UCSD-AML1 (cell line): Measurements from ENCODE around the gene NFIX.
"Not testable (repeated sequence)": the region's sequence is repeated elsewhere in the genome, so short reads cannot be mapped to it uniquely, and the experiment has no call there.

Experiments used
- DNase-seq: peaks from one replicate; lab custom pipeline; 2025; ENCODE audit not compliant: unreplicated experiment; lab: John Stamatoyannopoulos, UW

The NFIX gene

DNA sequence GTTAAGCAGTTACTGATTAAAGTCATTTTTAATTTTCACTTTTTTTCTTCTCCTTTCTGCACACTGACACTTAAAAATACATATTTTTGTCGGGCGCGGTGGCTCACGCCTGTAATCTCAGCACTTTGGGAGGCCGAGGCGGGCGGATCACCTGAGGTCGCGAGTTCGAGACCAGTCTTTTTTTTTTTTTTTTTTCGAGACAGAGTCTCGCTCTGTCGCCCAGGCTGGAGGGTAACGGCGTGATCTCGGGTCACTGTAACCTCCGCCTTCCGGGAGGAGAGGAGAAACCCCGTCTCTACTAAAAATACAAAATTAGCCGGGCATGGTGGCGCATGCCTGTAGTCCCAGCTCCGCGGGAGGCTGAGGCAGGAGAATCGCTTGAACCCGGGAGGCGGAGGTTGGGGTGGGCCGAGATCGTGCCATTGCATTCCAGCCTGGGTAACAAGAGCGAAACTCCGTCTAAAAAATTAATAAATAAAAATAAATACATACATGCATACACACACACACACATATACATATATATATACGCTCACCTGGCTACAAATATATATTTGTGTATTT is 37.8 kb upstream of the NFIX start:
- not testable (repeated sequence) for DNase-seq

DNA sequence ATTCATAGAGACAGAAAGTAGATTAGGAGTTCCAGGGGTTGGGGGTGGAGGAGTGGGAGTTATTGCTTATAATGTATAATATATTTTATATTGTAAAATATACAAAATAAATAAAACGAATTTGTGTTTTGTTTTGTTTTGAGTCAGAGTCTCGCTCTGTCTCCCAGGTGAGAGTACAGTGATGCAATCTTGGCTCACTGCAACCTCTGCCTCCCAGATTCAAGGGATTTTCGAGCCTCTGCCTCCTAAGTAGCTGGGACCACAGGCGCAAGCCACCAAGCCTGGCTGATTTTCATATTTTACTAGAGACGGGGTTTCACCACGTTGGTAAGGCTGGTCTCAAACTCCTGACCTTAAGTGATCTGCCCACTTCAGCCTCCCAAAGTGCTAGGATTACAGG is 35.8 kb upstream of the NFIX start:
- no peak for DNase-seq

DNA sequence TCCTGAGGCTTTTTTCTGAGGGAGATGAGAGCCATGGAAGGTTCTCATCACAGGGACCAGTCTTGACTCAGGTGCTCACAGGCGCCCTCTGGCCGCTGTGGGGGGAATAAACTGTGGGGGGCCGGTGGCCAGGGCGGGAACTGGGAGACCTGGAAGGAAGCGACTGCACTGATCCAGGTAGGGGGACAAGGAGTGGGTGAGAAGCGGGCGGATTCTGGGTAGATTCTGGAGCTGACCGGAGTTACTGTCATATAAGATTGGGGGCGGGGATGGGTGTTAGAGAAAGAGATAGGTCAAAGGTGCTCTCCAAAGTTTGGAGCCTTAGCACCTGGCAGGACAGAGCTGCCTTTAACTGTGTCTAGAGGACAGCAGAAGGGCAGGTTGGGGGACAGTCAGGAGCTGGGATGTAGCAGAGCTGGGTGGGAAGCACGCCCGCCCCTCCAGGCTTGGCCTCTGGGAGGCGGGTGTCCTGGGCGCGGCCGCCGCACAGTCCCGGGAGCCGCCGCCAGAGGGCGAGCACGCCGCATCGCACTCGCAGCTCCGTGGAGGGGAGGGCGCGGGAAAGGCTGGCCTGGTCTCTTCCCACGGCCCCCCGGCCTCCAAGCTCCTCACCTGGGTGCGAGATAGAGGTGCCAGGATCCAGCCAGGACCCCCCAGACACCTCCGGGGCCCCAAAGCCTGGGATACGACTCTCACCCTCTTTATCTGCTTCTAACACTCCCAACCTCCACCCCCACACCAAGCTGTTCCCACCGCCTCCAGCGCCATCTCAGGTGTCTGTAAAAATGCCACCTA is 30.1 kb upstream of the NFIX start:
- peak; percentile 80 for DNase-seq

DNA sequence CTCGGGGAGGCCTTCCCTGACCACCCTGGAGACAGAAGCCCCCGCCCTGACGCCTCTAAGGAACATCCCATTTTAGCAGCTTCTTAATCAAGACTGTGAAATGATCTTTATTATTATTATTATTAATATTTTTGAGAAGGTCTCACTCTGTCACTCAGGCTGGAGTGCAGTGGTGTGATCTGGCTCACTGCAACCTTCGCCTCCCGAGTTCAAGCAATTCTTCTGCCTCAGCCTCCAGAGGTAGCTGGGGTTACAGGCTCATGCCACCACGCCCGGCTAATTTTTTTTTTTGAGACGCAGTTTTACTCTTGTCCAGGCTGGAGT is 29.5 kb upstream of the NFIX start:
- no peak for DNase-seq

DNA sequence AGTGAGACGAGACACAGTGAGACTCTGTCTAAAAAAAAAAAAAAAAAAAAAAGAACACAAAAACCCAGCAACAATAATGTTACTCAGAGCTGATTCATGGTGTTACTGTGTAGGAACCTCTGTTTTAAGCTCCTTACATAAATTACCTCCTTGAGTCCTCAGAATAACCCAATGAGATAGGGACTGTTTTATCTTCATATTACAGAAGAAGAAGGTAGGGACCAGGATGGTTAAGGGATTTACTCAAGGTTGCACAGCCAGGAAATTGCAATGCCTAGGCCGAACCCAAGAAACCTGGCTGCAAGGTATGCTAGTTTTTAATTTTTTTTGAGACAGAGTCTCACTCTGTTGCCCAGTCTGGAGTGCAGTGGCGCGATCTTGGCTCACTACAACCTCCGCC is 27.4 kb upstream of the NFIX start:
- no peak for DNase-seq

DNA sequence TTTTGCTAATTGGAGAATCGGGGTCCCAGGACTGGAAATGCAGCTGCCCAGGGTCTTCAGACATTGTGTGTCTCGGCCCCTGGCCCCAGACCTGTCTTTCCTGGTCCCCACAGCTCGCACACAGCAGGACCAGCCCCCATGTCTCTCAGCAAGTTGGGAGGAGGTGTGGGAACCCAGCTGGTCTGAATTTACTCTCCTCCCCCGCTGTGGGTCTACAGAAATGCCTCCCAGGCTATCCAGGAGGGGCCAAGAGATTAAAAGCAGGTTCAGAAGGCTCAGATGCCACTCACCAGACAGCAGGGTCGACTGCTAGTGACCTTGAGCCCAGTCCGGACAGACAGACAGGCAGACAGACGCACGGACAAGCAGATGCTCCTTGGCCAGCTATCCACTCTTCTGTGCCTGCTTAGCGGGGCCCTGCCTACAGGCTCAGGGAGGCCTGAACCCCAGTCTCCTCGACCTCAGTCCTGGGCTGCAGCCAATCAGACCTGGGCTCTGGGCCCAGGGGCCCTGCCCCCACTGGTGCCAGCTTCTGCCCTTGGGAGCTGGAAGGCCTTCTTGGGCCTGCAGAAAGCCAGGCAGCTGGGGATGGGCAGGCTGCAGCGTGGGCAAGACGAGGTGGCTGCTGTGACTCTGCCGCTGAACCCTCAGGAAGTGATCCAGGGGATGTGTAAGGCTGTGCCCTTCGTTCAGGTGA is 25.8 kb upstream of the NFIX start, which contains the start of gene DAND5:
Gene DAND5 (plus strand): TSS at position 285 of the 697 bp plus-strand sequence. CDS start 85 bp downstream, at position 370.
- no peak for DNase-seq

DNA sequence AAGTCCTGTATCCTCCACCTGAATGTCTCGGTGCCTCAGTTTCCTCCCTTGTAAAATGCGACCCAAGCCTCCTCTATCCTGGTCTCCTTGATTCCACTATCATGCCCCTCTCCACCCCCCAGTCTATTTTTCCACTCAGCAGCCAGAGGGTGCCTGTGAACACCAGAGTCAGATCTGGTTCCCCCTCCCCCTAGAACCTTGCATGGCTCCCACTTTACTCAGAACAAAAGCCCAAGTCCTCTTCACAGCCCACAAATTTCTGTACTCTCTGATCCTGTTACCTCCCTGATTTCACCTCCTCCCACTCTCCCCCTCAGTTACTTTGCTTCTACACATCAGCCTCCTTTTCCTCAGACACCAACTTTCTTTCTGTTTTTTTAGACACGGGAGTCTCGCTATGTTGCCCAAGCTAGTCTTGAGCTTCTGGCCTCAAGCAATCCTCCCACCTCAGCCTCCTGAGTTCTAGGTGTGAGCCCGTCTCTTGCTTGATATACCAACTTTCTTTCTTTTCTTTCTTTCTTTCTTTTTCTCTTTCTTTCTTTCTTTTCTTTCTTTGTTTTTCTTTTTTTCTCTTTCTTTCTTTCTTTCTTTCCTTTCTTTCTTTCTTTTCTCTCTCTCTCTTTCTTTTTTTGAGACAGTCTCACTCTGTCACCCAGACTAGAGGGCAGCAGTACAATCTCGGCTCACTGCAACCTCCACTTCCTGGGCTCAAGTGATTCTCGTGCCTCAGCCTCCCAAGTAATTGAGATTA is 25.0 kb upstream of the NFIX start:
- no peak for DNase-seq

DNA sequence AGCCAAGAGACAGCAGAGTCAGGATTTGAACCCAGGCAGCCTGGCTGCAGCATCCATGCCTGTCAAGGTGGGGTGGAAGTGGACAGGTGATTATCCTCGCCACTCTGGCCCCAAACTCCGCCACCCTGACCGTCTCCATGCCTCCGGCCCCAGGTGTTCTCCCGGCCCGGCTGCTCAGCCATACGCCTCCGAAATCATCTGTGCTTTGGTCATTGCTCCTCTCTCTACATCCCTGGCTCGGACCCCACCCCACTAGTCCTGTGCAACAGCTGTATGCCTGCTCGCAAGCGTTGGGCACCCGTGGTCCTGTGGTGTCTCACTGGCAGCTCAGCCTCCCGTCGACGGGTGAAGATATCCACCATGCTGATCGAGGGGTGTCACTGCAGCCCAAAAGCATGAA is 22.0 kb upstream of the NFIX start:
- DNase-seq, result no peak

DNA sequence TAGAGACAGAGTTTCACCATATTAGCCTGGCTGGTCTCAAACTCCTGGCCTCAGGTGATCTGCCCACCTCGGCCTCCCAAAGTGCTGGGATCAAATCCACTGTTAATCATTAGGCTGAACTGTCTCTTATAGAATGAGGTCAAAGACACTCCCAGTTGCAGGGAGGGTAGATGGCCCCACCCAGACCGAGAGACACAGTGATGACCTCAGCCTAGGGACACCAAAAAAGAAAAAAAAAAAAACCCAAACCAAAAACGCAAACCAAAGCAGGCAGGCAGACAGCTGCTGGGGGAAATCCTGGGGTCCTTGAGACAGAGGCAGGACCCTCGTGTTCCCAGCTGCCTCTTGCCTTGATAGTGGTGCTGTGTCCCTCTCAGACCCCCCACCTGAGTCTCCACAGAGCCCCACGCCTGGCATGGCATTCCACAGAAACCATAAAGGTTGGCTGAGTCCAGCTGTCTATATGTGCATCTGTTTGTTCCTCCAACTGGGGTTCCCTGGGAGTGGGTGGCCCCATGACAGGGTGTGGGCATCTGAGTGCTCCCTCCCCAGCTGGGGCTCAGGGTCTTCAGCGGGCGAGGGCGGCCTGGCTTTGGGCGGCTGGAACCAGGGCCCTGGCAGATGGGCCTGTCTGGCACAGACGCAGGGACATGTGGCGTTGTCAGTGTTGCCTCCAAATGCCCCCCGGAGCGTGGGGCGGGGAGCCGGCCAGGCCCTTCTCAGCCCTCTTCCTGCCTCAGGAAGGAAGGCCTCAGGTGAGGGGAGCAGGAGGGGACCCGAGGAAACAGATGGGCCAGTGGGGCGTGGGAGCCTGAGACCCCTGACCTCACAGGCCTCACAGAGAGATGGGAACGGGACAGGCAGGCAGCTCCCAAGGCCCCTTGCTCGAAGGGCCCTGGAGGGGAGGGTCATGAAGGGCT is 20.7 kb upstream of the NFIX start:
- no peak for DNase-seq

DNA sequence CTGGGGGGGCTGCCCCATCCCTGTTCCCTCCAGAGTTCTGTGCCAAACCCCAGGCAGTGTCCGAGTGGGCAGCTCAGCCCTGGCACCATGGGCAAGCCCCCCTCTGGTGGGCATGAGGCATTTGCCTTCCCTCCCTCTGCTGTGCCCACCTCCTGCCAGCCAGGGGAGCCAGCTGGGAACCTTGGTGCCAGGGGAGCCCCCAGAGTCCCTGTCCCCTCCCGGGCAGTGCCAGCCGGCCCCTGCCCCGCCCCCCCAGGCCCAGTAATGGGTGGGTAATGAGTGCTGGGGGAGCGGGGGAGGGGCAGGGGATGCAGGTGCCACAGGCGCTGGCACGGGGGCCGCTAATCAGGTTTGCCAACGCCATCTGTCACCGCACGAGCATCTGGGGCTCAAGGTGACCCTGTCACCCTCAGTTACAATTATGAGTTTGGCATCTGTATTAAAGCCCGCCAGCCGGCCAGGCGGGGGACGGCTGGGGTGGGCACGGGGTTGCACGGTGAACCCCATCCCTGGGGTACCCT is 20.0 kb upstream of the NFIX start:
- no peak for DNase-seq

DNA sequence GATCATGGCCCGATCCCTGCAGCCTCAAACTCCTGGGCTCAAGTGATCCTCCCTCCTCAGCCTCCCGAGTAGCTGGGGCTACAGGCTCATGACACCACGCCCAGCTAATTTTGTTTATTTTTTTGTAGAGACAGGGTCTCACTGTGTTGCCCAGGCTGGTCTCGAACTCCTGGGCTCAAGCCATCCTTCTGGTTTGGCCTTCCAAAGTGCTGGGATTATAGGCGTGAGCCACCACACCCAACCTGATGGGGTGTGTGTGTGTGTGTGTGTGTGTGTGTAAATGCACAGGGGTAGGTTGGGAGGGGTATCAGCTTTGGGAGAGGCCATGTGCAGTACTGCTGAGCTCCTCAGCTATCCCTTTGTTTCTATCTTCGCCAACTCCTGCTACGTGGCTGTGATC is 19.2 kb upstream of the NFIX start:
- not testable (repeated sequence) for DNase-seq

DNA sequence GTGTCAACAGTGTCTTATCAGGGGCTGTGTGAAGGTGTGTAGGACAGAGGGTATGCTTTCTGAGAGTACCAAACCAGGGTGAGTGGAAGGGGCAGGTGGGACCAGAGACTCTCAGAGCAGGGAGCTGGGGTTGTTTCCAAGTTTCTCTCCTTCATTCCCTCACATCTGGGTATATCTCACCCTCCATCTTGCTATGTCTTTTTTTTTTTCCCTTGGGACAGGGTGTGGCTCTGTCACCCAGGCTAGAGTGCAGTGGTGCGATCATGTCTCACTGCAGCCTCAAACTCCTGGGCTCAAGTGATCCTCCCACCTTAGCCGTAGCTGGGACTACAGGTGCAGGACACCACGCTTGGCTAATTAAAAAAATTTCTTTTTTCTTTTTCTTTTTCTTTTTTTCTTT is 15.3 kb upstream of the NFIX start:
- no peak for DNase-seq

DNA sequence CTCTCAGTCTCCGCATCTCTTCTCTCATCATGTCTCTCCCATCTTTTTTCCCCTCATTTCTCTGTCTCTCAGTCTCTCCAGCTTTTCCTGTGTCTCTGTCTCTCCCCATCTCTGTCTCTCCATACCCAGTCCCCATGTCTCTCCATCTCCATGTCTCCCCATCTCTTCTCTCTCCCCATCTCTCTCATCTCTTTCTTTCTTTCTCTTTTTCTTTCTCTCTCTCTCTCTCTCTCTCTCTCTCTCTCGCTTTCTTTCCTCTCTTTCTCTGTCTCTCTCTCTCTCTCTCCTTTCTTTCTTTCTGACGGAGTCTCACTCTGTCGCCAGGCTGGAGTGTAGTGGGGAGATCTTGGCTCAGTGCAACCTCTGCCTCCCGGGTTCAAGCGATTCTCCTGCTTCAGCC is 12.6 kb upstream of the NFIX start:
- DNase-seq, result no peak

DNA sequence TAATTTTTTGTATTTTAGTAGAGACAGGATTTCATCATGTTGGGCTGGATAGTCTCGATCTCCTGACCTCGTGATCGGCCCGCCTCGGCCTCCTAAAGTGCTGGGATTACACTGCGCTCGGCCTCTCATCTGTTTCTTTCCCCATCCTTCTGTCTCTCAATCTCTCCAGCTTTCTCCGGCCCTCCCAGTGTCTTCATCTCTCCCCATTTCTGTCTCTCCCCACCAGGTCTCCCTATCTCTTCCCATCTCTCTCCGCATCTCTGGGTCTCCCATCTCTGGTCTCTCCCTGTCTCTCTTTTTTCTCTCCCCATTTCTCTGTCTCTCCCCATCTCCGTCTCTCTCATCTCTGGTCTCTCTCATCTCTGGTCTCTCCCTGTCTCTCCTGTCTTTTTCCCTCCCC is 12.2 kb upstream of the NFIX start:
- no peak for DNase-seq

DNA sequence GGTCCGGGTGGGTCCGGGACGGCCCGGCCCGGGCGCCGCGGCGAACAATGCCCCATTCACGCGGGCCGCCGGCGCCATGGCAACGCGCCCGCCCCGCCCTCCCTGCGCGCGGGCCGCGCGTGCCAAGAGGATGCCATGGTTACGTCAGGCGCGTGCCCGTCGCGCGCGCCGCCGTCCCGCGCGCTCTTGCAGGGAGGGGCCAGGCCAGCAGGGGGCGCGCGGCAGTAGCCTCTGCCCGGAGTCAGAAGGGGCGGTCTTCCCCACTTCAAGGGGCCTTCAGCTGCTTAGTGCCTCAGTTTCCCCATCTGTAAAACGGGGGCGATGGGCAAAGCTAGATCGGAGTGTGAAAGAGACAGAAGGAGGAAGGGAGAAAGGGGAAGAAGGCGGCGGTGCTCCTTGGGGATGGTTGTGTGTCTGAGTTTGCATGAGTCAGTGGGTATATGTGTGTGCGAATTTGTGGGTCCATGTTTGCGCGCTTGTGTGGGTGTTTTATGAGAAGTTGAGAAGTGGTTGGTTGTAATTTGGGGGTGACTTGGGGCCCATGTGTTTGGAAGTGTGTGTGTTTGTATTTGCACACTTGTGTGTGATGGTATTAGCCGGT is 11.6 kb upstream of the NFIX start:
- peak; percentile 82 for DNase-seq

DNA sequence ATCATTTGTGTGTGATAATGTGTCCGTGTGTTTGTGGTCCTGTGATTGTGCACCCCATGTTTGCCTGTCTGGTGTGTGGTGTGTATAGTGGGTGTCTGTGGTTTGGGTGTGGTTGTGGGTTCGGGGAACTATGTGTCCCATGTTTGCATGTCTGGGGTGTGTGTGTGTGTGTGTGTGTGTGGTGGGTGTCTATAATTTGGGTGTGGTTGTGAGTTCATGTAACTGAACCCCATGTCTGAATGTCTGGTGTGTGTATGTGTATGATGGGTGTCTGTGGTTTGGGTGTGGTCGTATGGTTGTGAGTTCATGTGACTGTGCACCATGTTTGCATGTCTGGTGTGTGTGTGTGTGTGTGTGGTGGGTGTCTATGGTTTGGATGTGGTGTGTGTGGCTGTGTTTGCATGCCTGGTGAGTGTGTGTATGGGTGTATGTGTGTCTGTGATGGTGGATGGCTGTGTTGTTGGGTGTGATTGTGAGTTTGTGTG is 11.1 kb upstream of the NFIX start:
- DNase-seq, result no peak

DNA sequence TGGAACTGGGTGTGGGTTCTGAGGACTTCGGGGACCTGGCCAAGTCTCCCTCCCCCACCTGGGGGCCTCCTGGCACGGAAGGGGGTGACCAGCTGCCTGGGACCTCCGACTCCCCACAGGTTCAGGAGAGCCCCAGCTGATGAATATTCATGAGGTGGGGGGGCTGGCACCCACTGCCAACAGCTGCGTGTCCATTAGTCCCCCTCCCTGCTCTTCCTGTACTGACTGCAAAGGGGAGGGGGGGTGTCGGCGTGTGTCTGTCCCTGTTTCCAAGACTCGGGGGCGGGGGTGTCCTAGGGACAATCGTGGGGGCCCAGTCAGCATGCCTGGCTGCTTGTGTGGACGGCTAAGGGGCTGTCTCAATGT is 10.6 kb upstream of the NFIX start:
- DNase-seq, result no peak

DNA sequence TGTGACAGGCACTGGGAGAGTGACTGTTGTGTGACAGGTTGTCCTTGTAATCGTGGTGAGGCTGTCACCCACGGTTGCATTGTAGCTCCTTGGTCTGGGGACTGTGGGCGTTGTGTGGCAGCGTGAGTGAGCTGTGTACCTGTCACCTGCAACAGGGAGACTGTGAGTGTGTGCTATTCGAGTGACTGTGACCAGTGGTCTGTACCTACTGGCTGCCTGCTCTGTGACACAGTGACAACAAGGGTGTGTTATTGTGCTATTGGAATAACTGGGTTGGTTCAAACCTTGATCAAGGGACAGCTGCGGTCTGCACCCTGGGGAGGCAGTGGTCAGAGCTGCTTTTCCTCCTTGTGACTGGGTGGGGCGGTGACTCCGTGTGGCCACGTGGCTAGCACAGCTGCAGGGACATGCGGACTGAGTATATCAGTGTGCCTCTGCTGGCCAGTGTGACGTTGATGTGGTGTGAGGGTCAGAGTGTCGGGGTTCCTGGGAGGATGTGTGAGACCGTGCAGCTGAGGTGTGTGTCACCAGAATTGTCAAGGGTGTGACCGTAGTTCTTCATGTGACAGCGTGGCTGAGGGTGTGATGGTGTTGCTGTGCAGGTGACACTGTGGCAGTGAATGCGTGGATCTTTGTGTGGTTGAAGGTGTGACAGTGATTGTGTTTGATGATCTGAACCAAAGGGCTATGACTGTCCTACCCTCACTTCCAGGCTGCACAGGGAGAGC is 10.1 kb upstream of the NFIX start:
- no peak for DNase-seq

DNA sequence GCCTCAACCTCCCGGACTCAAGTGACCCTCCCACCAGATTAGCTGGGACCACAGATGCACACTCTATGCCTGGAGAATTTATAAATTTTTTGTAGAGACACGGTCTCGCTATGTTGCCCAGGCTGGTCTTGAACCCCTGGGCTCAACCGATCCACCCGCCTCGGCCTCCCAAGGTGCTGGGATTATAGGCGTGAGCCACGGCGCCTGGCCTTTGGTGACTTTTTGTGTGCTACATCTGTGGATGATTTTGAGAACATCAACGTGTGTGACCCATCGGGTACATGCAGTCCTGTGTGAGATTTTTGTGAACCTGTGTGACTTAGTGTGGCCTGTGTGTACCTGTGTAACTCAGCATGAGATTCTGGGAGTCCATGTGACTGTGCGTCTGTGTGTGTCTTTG is 8.5 kb upstream of the NFIX start:
- DNase-seq, result no peak
